ENCODE results near the gene PRKAG3.

Gene PRKAG3

DNA sequence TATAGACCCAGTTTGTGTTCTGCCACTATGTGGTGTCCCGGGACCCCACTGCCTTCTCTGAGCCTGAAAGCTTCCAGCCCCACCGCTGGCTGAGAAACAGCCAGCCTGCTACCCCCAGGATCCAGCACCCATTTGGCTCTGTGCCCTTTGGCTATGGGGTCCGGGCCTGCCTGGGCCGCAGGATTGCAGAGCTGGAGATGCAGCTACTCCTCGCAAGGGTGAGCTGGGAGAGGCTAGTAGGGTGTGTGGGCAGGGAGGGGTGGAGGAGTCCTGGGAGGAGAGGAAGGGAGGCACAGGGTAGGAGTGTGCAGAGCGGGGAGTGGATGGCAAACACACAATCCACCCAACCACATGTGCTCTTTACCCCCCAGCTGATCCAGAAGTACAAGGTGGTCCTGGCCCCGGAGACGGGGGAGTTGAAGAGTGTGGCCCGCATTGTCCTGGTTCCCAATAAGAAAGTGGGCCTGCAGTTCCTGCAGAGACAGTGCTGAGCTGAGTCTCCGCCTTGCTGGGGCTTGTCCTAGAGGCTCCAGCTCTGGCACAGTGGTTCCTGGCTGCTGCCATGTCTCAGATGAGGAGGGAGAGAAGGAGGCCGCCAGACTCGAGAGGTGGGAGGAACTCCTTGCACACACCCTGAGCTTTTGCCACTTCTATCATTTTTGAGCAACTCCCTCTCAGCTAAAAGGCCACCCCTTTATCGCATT is 16.9 kb downstream of the PRKAG3 start:
- no peak overlapping the region for H2BK120ac ChIP-seq (ENCODE audit: low read depth, low read length)
- H3K27me3 ChIP-seq (ENCODE audit: insufficient read depth, low read length, poor library complexity) = no peaks in the 10 kb centered on the region
- no peak overlapping the region for H3K23ac ChIP-seq (ENCODE audit: low read length)
- H3K4me3 ChIP-seq (ENCODE audit: low read length) = no peak overlapping the region
- no peak overlapping the region for H4K8ac ChIP-seq (ENCODE audit: low read depth, low read length)
- no peak overlapping the region for H3K4me2 ChIP-seq (ENCODE audit: low read length)
- H4K5ac ChIP-seq (ENCODE audit: low read length) = no peak overlapping the region
- H3K36me3 ChIP-seq (ENCODE audit: control insufficient read depth, insufficient read depth, low read length) = no peaks in the 10 kb centered on the region
- H2AK5ac ChIP-seq (ENCODE audit: low read length) = no peak overlapping the region
- no peaks in the 10 kb centered on the region for H3K4me1 ChIP-seq (ENCODE audit: control insufficient read depth, low read depth, low read length)
- no peak overlapping the region for H3K4ac ChIP-seq (ENCODE audit: low read depth, low read length)
- H2BK15ac ChIP-seq (replicated peaks; ENCODE audit: low read depth) = no peak overlapping the region
- DNase-seq = no peak
- H3K9ac ChIP-seq (ENCODE audit: low read length) = no peak overlapping the region
- H3K79me1 ChIP-seq (ENCODE audit: low read length) = no peaks in the 10 kb centered on the region
- no CpG with 5 or more reads among the region's 13 CpGs for WGBS (ENCODE audit: extremely low coverage, insufficient coverage, low lambda C conversion rate)
- no peak overlapping the region for H3K56ac ChIP-seq (ENCODE audit: low read length)
- no peak overlapping the region for H2BK5ac ChIP-seq (ENCODE audit: low read length)
- H3K79me2 ChIP-seq (ENCODE audit: control insufficient read depth, insufficient read depth, low read length) = no peaks in the 10 kb centered on the region
- H3K27ac ChIP-seq (ENCODE audit: low read depth, low read length) = no peak overlapping the region
- no peak overlapping the region for H3K18ac ChIP-seq (ENCODE audit: low read length)

DNA sequence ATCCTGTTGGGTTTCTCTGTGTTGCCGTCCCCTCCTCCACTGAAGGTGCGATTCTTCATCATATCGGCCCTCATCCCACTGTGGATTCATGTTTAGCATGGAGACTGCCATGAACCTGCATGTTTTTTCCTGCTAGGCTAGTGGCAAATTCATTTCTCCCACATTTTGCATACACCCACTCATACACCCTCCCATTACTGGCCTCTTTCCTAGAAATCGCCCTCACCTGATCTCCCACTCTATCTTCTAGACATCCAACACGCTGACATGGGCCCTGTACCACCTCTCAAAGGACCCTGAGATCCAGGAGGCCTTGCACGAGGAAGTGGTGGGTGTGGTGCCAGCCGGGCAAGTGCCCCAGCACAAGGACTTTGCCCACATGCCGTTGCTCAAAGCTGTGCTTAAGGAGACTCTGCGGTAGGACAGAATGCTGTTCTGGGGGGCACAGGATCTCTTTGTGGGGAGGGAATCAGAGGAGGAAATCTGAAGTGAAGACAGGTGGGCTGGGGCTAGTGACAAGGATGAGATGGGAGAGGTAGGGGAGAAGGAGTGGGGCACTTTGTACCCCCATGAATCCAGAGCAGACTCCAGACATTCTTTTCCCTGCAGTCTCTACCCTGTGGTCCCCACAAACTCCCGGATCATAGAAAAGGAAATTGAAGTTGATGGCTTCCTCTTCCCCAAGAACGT is 17.7 kb downstream of the PRKAG3 start:
- Histone ChIP-seq H3K4me3 (ENCODE audit: low read length) (no peak overlapping the region), H3K56ac (ENCODE audit: low read length) (no peak overlapping the region), H4K8ac (ENCODE audit: low read depth, low read length) (no peak overlapping the region), H3K27me3 (ENCODE audit: insufficient read depth, low read length, poor library complexity) (no peaks in the 10 kb centered on the region), H2AK5ac (ENCODE audit: low read length) (no peak overlapping the region), H3K9ac (ENCODE audit: low read length) (no peak overlapping the region), H2BK15ac (replicated peaks; ENCODE audit: low read depth) (no peak overlapping the region), H3K79me1 (ENCODE audit: low read length) (no peaks in the 10 kb centered on the region), H3K4ac (ENCODE audit: low read depth, low read length) (no peak overlapping the region), H4K5ac (ENCODE audit: low read length) (no peak overlapping the region), H2BK5ac (ENCODE audit: low read length) (no peak overlapping the region), H3K23ac (ENCODE audit: low read length) (no peak overlapping the region), H3K4me2 (ENCODE audit: low read length) (no peak overlapping the region), H3K79me2 (ENCODE audit: control insufficient read depth, insufficient read depth, low read length) (no peaks in the 10 kb centered on the region), H3K27ac (ENCODE audit: low read depth, low read length) (no peak overlapping the region), H2BK120ac (ENCODE audit: low read depth, low read length) (no peak overlapping the region), H3K36me3 (ENCODE audit: control insufficient read depth, insufficient read depth, low read length) (no peaks in the 10 kb centered on the region), H3K4me1 (ENCODE audit: control insufficient read depth, low read depth, low read length) (no peaks in the 10 kb centered on the region), H3K18ac (ENCODE audit: low read length) (no peak overlapping the region)
- no CpG with 5 or more reads among the region's 11 CpGs for WGBS (ENCODE audit: extremely low coverage, insufficient coverage, low lambda C conversion rate)
- no peak for DNase-seq

DNA sequence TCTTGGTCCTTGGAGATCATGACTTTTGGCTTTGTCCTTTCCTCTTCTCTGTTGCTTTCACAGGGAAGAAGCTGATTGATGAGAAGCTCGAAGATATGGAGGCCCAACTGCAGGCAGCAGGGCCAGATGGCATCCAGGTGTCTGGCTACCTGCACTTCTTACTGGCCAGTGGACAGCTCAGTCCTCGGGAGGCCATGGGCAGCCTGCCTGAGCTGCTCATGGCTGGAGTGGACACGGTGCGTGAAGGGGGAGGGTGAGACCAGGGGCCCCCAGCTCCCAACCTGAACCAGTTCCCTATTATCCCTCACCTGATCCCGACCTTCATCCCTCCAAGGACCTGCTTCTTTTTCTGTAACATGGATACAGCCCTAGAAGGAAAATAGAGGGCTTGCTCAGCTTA is 18.7 kb downstream of the PRKAG3 start:
- no peak overlapping the region for H2BK120ac ChIP-seq (ENCODE audit: low read depth, low read length)

DNA sequence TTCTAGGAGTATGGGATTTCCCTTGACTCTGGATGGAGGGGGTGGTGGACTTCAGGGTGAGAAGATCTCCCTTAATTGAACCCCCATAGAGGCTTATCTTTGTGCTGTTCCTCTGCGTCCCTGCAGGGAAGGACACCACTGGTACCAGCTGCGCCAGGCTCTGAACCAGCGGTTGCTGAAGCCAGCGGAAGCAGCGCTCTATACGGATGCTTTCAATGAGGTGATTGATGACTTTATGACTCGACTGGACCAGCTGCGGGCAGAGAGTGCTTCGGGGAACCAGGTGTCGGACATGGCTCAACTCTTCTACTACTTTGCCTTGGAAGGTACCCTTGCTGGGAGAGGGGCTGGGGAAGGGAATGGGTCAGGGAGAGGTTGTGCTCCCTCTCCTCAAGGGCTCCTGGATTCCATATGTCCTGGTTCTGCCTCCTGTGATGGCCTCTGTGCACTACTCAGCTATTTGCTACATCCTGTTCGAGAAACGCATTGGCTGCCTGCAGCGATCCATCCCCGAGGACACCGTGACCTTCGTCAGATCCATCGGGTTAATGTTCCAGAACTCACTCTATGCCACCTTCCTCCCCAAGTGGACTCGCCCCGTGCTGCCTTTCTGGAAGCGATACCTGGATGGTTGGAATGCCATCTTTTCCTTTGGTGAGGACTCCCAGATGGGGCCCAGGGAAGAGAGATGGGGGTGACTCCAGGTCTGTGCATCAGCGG is 19.3 kb downstream of the PRKAG3 start:
- no CpG with 5 or more reads among the region's 21 CpGs for WGBS (ENCODE audit: extremely low coverage, insufficient coverage, low lambda C conversion rate)
- no peak overlapping the region for H3K56ac ChIP-seq (ENCODE audit: low read length)
- no peak overlapping the region for H3K4me2 ChIP-seq (ENCODE audit: low read length)
- H3K79me2 ChIP-seq (ENCODE audit: control insufficient read depth, insufficient read depth, low read length) = no peaks in the 10 kb centered on the region
- no peak overlapping the region for H4K5ac ChIP-seq (ENCODE audit: low read length)
- no peak overlapping the region for H3K4me3 ChIP-seq (ENCODE audit: low read length)
- no peak overlapping the region for H4K8ac ChIP-seq (ENCODE audit: low read depth, low read length)
- no peak overlapping the region for H2BK5ac ChIP-seq (ENCODE audit: low read length)
- H3K18ac ChIP-seq (ENCODE audit: low read length) = no peak overlapping the region
- H3K4ac ChIP-seq (ENCODE audit: low read depth, low read length) = no peak overlapping the region
- DNase-seq = no peak
- no peak overlapping the region for H2AK5ac ChIP-seq (ENCODE audit: low read length)
- no peak overlapping the region for H3K23ac ChIP-seq (ENCODE audit: low read length)
- H3K27ac ChIP-seq (ENCODE audit: low read depth, low read length) = no peak overlapping the region
- no peaks in the 10 kb centered on the region for H3K79me1 ChIP-seq (ENCODE audit: low read length)
- H3K4me1 ChIP-seq (ENCODE audit: control insufficient read depth, low read depth, low read length) = no peaks in the 10 kb centered on the region
- H3K36me3 ChIP-seq (ENCODE audit: control insufficient read depth, insufficient read depth, low read length) = no peaks in the 10 kb centered on the region
- H3K9ac ChIP-seq (ENCODE audit: low read length) = no peak overlapping the region
- no peak overlapping the region for H2BK15ac ChIP-seq (replicated peaks; ENCODE audit: low read depth)
- no peak overlapping the region for H2BK120ac ChIP-seq (ENCODE audit: low read depth, low read length)
- H3K27me3 ChIP-seq (ENCODE audit: insufficient read depth, low read length, poor library complexity) = no peaks in the 10 kb centered on the region

More for the DNA sequence above, 18.7 kb downstream of the PRKAG3 start:
- no peak overlapping the region for H3K4me2 ChIP-seq (ENCODE audit: low read length)
- no peak overlapping the region for H3K23ac ChIP-seq (ENCODE audit: low read length)
- H4K8ac ChIP-seq (ENCODE audit: low read depth, low read length) = no peak overlapping the region
- H3K4me3 ChIP-seq (ENCODE audit: low read length) = no peak overlapping the region
- no peak overlapping the region for H4K5ac ChIP-seq (ENCODE audit: low read length)
- H3K56ac ChIP-seq (ENCODE audit: low read length) = no peak overlapping the region
- no peak overlapping the region for H3K27ac ChIP-seq (ENCODE audit: low read depth, low read length)
- no peak overlapping the region for H3K9ac ChIP-seq (ENCODE audit: low read length)
- H3K79me2 ChIP-seq (ENCODE audit: control insufficient read depth, insufficient read depth, low read length) = no peaks in the 10 kb centered on the region
- no peaks in the 10 kb centered on the region for H3K36me3 ChIP-seq (ENCODE audit: control insufficient read depth, insufficient read depth, low read length)
- no peak overlapping the region for H2BK15ac ChIP-seq (replicated peaks; ENCODE audit: low read depth)
- no peak for DNase-seq
- no peak overlapping the region for H3K18ac ChIP-seq (ENCODE audit: low read length)
- WGBS (ENCODE audit: extremely low coverage, insufficient coverage, low lambda C conversion rate) = no CpG with 5 or more reads among the region's 5 CpGs
- no peaks in the 10 kb centered on the region for H3K4me1 ChIP-seq (ENCODE audit: control insufficient read depth, low read depth, low read length)
- H2BK5ac ChIP-seq (ENCODE audit: low read length) = no peak overlapping the region
- H2AK5ac ChIP-seq (ENCODE audit: low read length) = no peak overlapping the region
- no peak overlapping the region for H3K4ac ChIP-seq (ENCODE audit: low read depth, low read length)
- no peaks in the 10 kb centered on the region for H3K79me1 ChIP-seq (ENCODE audit: low read length)
- no peaks in the 10 kb centered on the region for H3K27me3 ChIP-seq (ENCODE audit: insufficient read depth, low read length, poor library complexity)

DNA sequence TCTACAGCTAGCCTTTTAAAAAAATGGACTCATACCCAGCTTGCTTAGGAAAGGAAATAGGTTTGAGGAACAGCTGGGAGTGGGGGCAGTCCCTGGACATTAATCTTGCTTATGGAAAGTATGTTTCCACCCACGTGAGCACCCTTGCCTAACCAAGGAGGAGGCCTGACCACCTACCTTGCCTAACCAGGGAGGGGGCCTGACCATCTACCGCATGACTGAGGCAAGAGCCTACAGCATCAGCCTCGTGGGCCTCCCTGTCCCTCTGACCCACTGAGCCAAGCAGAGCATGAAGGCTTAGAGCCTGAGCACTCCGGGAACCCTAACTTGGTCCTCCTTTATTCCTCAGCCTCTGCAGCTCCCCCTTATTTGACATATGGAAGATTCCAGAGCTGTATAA is 20.2 kb downstream of the PRKAG3 start:
- H3K36me3 ChIP-seq (ENCODE audit: control insufficient read depth, insufficient read depth, low read length) = no peaks in the 10 kb centered on the region
- peaks cover 1% of the 10 kb centered on the region for H3K4me1 ChIP-seq (ENCODE audit: control insufficient read depth, low read depth, low read length)
- H4K5ac ChIP-seq (ENCODE audit: low read length) = no peak overlapping the region
- H2BK5ac ChIP-seq (ENCODE audit: low read length) = no peak overlapping the region
- H3K23ac ChIP-seq (ENCODE audit: low read length) = no peak overlapping the region
- H2BK120ac ChIP-seq (ENCODE audit: low read depth, low read length) = no peak overlapping the region
- H4K8ac ChIP-seq (ENCODE audit: low read depth, low read length) = no peak overlapping the region
- H3K27me3 ChIP-seq (ENCODE audit: insufficient read depth, low read length, poor library complexity) = no peaks in the 10 kb centered on the region
- no peak overlapping the region for H3K27ac ChIP-seq (ENCODE audit: low read depth, low read length)
- no peak overlapping the region for H3K18ac ChIP-seq (ENCODE audit: low read length)
- H3K4ac ChIP-seq (ENCODE audit: low read depth, low read length) = no peak overlapping the region
- no peak overlapping the region for H3K4me3 ChIP-seq (ENCODE audit: low read length)
- no peak overlapping the region for H3K9ac ChIP-seq (ENCODE audit: low read length)
- no peak overlapping the region for H2BK15ac ChIP-seq (replicated peaks; ENCODE audit: low read depth)
- H3K79me1 ChIP-seq (ENCODE audit: low read length) = no peaks in the 10 kb centered on the region
- H3K79me2 ChIP-seq (ENCODE audit: control insufficient read depth, insufficient read depth, low read length) = no peaks in the 10 kb centered on the region
- DNase-seq = no peak
- H3K56ac ChIP-seq (ENCODE audit: low read length) = no peak overlapping the region
- H2AK5ac ChIP-seq (ENCODE audit: low read length) = no peak overlapping the region
- no peak overlapping the region for H3K4me2 ChIP-seq (ENCODE audit: low read length)
- no CpG with 5 or more reads among the region's 4 CpGs for whole genome bisulfite sequencing (ENCODE audit: extremely low coverage, insufficient coverage, low lambda C conversion rate)

Measured in mesendoderm (in vitro differentiated cells).